ENCODE results near the gene CPNE6.

The CPNE6 gene

GRCh38 chr14:24057867-24058259 is 13.5 kb upstream of the CPNE6 start:
- Histone ChIP-seq H3K27me3 (ENCODE audit: low read length) (no peaks in the 10 kb centered on the region), H3K4me3 (ENCODE audit: insufficient read depth, low read length, poor library complexity, severe bottlenecking) (no peak overlapping the region), H3K9me2 (replicated peaks; ENCODE audit: insufficient read depth, low read length) (no peaks in the 10 kb centered on the region), H3K9ac (ENCODE audit: low read length) (no peak overlapping the region), H3F3A (ENCODE audit: insufficient read depth) (no peaks in the 10 kb centered on the region), H2AFZ (ENCODE audit: low read depth, low read length, severe bottlenecking) (no peak overlapping the region), H3K79me2 (ENCODE audit: insufficient read depth, low read length) (no peaks in the 10 kb centered on the region), H3K36me3 (ENCODE audit: low read length) (no peaks in the 10 kb centered on the region), H3K9me3 (ENCODE audit: insufficient read depth, low read length) (no peaks in the 10 kb centered on the region), H3K4me2 (ENCODE audit: low read depth, low read length, poor library complexity, severe bottlenecking) (no peak overlapping the region), H4K20me1 (ENCODE audit: low read depth, low read length) (no peaks in the 10 kb centered on the region), H3K27ac (ENCODE audit: low read depth, low read length) (no peak overlapping the region)
- TF ChIP-seq CTCF (IDR thresholded peaks at IDR 0.05; ENCODE audit: insufficient read depth, low read length, poor library complexity, severe bottlenecking) (no peak), EZH2phosphoT487 (conservative IDR thresholded peaks at IDR 0.05; ENCODE audit: low read length) (no peak)

- no peaks in the 10 kb centered on the region for H4K20me1 ChIP-seq (ENCODE audit: low read depth, low read length)
- H3K9ac ChIP-seq (ENCODE audit: low read length), result no peak overlapping the region
- H2AFZ ChIP-seq (ENCODE audit: low read depth, low read length, severe bottlenecking), result no peak overlapping the region
- H3K36me3 ChIP-seq (ENCODE audit: low read length), result no peaks in the 10 kb centered on the region
- H3K27me3 ChIP-seq (ENCODE audit: low read length), result no peaks in the 10 kb centered on the region
- no peaks in the 10 kb centered on the region for H3F3A ChIP-seq (ENCODE audit: insufficient read depth)
- no peak overlapping the region for H3K27ac ChIP-seq (ENCODE audit: low read depth, low read length)
- H3K9me2 ChIP-seq (replicated peaks; ENCODE audit: insufficient read depth, low read length), result no peaks in the 10 kb centered on the region
- H3K4me2 ChIP-seq (ENCODE audit: low read depth, low read length, poor library complexity, severe bottlenecking), result no peak overlapping the region
- TF ChIP-seq CTCF (IDR thresholded peaks at IDR 0.05; ENCODE audit: insufficient read depth, low read length, poor library complexity, severe bottlenecking), result peak; percentile 54
- TF ChIP-seq EZH2phosphoT487 (conservative IDR thresholded peaks at IDR 0.05; ENCODE audit: low read length), result no peak
- H3K4me3 ChIP-seq (ENCODE audit: insufficient read depth, low read length, poor library complexity, severe bottlenecking), result no peak overlapping the region
- H3K79me2 ChIP-seq (ENCODE audit: insufficient read depth, low read length), result no peaks in the 10 kb centered on the region
- H3K9me3 ChIP-seq (ENCODE audit: insufficient read depth, low read length), result no peaks in the 10 kb centered on the region
Measured at GRCh38 chr14:24058260-24058950, 13.0 kb upstream of the CPNE6 start.

GRCh38 chr14:24058951-24059475 is 12.3 kb upstream of the CPNE6 start:
- no peaks in the 10 kb centered on the region for H3K27me3 ChIP-seq (ENCODE audit: low read length)
- H3K4me2 ChIP-seq (ENCODE audit: low read depth, low read length, poor library complexity, severe bottlenecking), result no peak overlapping the region
- no peaks in the 10 kb centered on the region for H3K79me2 ChIP-seq (ENCODE audit: insufficient read depth, low read length)
- no peaks in the 10 kb centered on the region for H3K36me3 ChIP-seq (ENCODE audit: low read length)
- H3K4me3 ChIP-seq (ENCODE audit: insufficient read depth, low read length, poor library complexity, severe bottlenecking), result no peak overlapping the region
- no peak overlapping the region for H3K27ac ChIP-seq (ENCODE audit: low read depth, low read length)
- no peaks in the 10 kb centered on the region for H3K9me2 ChIP-seq (replicated peaks; ENCODE audit: insufficient read depth, low read length)
- H4K20me1 ChIP-seq (ENCODE audit: low read depth, low read length), result no peaks in the 10 kb centered on the region
- no peak overlapping the region for H2AFZ ChIP-seq (ENCODE audit: low read depth, low read length, severe bottlenecking)
- H3K9ac ChIP-seq (ENCODE audit: low read length), result no peak overlapping the region
- H3F3A ChIP-seq (ENCODE audit: insufficient read depth), result no peaks in the 10 kb centered on the region
- no peaks in the 10 kb centered on the region for H3K9me3 ChIP-seq (ENCODE audit: insufficient read depth, low read length)
- no peak for TF ChIP-seq CTCF (IDR thresholded peaks at IDR 0.05; ENCODE audit: insufficient read depth, low read length, poor library complexity, severe bottlenecking)
- TF ChIP-seq EZH2phosphoT487 (conservative IDR thresholded peaks at IDR 0.05; ENCODE audit: low read length), result no peak
